GM21717 (cell line): ENCODE data around the gene PREX1.

Experiments
- ATAC-seq: cut with Tn5 transposase; IDR thresholded peaks from one replicate; pipeline ENCODE4 v1.9.1; 2021; ENCODE audit warnings: mild to moderate bottlenecking, moderate library complexity; ENCODE audit not compliant: unreplicated experiment

The PREX1 gene

GRCh38 chr20:48794816-48795457 lies 32.9 kb downstream of the PREX1 start:
- no peak for ATAC-seq

GRCh38 chr20:48794360-48794759 lies 33.4 kb downstream of the PREX1 start:
- ATAC-seq = no peak

- ATAC-seq = no peak
These were observed 34.0 kb downstream of the PREX1 start for GRCh38 chr20:48793776-48794175.

- ATAC-seq = no peak
These were observed 36.1 kb downstream of the PREX1 start for GRCh38 chr20:48791666-48792071.

- ATAC-seq = no peak
These were observed 36.8 kb downstream of the PREX1 start for GRCh38 chr20:48791014-48791413.

- ATAC-seq = no peak
These were observed 37.3 kb downstream of the PREX1 start for GRCh38 chr20:48790473-48791003.

GRCh38 chr20:48789781-48790472 lies 37.9 kb downstream of the PREX1 start:
- no peak for ATAC-seq

GRCh38 chr20:48789185-48789668 lies 38.6 kb downstream of the PREX1 start:
- ATAC-seq = peak; percentile 20

- ATAC-seq = peak; percentile 43
These were observed 39.2 kb downstream of the PREX1 start for GRCh38 chr20:48788486-48789072.

GRCh38 chr20:48787861-48788375 lies 39.9 kb downstream of the PREX1 start:
- no peak for ATAC-seq

- ATAC-seq = no peak
These were observed 40.7 kb downstream of the PREX1 start for GRCh38 chr20:48786951-48787705.

GRCh38 chr20:48785801-48786200 lies 42.0 kb downstream of the PREX1 start:
- no peak for ATAC-seq

- ATAC-seq = no peak
These were observed 42.5 kb downstream of the PREX1 start for GRCh38 chr20:48785256-48785655.

- ATAC-seq = no peak
These were observed 43.5 kb downstream of the PREX1 start for GRCh38 chr20:48784273-48784641.

GRCh38 chr20:48783533-48784272 lies 44.1 kb downstream of the PREX1 start:
- ATAC-seq = no peak

- no peak for ATAC-seq
These were observed 44.9 kb downstream of the PREX1 start for GRCh38 chr20:48782901-48783308.

- ATAC-seq = no peak
These were observed 45.7 kb downstream of the PREX1 start for GRCh38 chr20:48782053-48782452.

- no peak for ATAC-seq
These were observed 46.2 kb downstream of the PREX1 start for GRCh38 chr20:48781634-48782033.

GRCh38 chr20:48779435-48779834 lies 48.4 kb downstream of the PREX1 start:
- no peak for ATAC-seq

GRCh38 chr20:48777821-48778220 lies 50.0 kb downstream of the PREX1 start:
- no peak for ATAC-seq
